HepG2 (cell line): ENCODE measurements around the gene ST6GALNAC6. TPM values are rescaled to one million over a fixed set of nuclear protein-coding genes. Genes with fewer than 3 reads are reported as not detected.
A peak's percentile ranks its signal among the peaks of the same experiment; 100 is the strongest.

Experiments
- AFF4 ChIP-seq: sonication (generic); formaldehyde crosslinking; IDR thresholded peaks from 2 replicates; pipeline ENCODE4 v1.4.0; 2020; ENCODE audit warnings: missing genetic modification reagents
- BCL6 ChIP-seq: IDR thresholded peaks from 2 replicates; pipeline ENCODE4 v1.6.1; 2016; ENCODE audit warnings: missing genetic modification reagents, missing compliant biosample characterization
- DMTF1 ChIP-seq: sonication (generic); formaldehyde crosslinking; IDR thresholded peaks from 2 replicates; pipeline ENCODE4 v1.4.0; 2020; ENCODE audit warnings: mild to moderate bottlenecking, missing genetic modification reagents
- HNRNPL ChIP-seq: fragments of 200-400 bp; formaldehyde crosslinking; IDR thresholded peaks from 2 replicates; pipeline ENCODE4 v1.6.1; 2017; ENCODE audit warnings: mild to moderate bottlenecking, low read depth, low read length
- KDM2A ChIP-seq: sonication (generic); formaldehyde crosslinking; IDR thresholded peaks from 2 replicates; pipeline ENCODE4 v1.4.0; 2020; ENCODE audit warnings: low read depth, missing genetic modification reagents, borderline replicate concordance
- NFATC3 ChIP-seq: sonication (generic); formaldehyde crosslinking; IDR thresholded peaks from 2 replicates; pipeline ENCODE4 v1.5.1; 2020; ENCODE audit warnings: mild to moderate bottlenecking, missing genetic modification reagents
- PBX3 ChIP-seq: sonication (generic); formaldehyde crosslinking; IDR thresholded peaks from 2 replicates; pipeline ENCODE4 v1.8.1; 2023; ENCODE audit warnings: missing genetic modification reagents, inconsistent platforms, borderline replicate concordance
- SMARCC2 ChIP-seq: fragments of 450-650 bp; IDR thresholded peaks from 2 replicates; pipeline ENCODE4 v1.6.1; 2017; ENCODE audit warnings: antibody characterized with exemption, mild to moderate bottlenecking
- TAF15 ChIP-seq: fragments of 200-400 bp; formaldehyde crosslinking; IDR thresholded peaks from one replicate; pipeline ENCODE4 v1.6.1; 2018; ENCODE audit warnings: mild to moderate bottlenecking, low read depth, low read length; ENCODE audit not compliant: poor library complexity, severe bottlenecking
- TBX2 ChIP-seq: sonication (generic); formaldehyde crosslinking; IDR thresholded peaks from 2 replicates; pipeline ENCODE4 v1.5.0; 2020; ENCODE audit warnings: missing genetic modification reagents, mild to moderate bottlenecking, borderline replicate concordance
- TOPORS ChIP-seq: sonication (generic); formaldehyde crosslinking; IDR thresholded peaks from 2 replicates; pipeline ENCODE4 v1.8.0; 2023; ENCODE audit warnings: mild to moderate bottlenecking, missing genetic modification reagents
- ZFP82 ChIP-seq: sonication (generic); formaldehyde crosslinking; IDR thresholded peaks from 2 replicates; pipeline ENCODE4 v1.5.1; 2020; ENCODE audit warnings: mild to moderate bottlenecking, missing genetic modification reagents, borderline replicate concordance
- ZNF18 ChIP-seq: sonication (generic); formaldehyde crosslinking; IDR thresholded peaks from 2 replicates; pipeline ENCODE4 v1.8.0; 2022; ENCODE audit warnings: mild to moderate bottlenecking, missing genetic modification reagents; ENCODE audit not compliant: insufficient replicate concordance
- ZNF235 ChIP-seq: sonication (generic); formaldehyde crosslinking; IDR thresholded peaks from 2 replicates; pipeline ENCODE4 v1.8.1; 2023; ENCODE audit warnings: mild to moderate bottlenecking, missing genetic modification reagents, borderline replicate concordance
- ZNF260 ChIP-seq: sonication (generic); formaldehyde crosslinking; IDR thresholded peaks from 2 replicates; pipeline ENCODE4 v1.4.0; 2020; ENCODE audit warnings: missing genetic modification reagents, low read depth, mild to moderate bottlenecking, borderline replicate concordance
- ZNF615 ChIP-seq: sonication (generic); formaldehyde crosslinking; IDR thresholded peaks from 2 replicates; pipeline ENCODE4 v1.5.0; 2020; ENCODE audit warnings: mild to moderate bottlenecking, missing genetic modification reagents, borderline replicate concordance
- ZSCAN21 ChIP-seq: sonication (generic); formaldehyde crosslinking; IDR thresholded peaks from 2 replicates; pipeline ENCODE4 v1.8.0; 2022; ENCODE audit warnings: mild to moderate bottlenecking, missing genetic modification reagents, moderate library complexity, borderline replicate concordance
- polyA plus RNA-seq, 8 experiments: library from polyadenylated mRNA; depleted of rRNA in 3 of 8; stranded (reverse) in 7 of 8; unstranded in 1 of 8; fragments of >200 nt; fragmentation: Illumina TruSeq in 4 of 8; extraction: Trizol in 4 of 8; gene quantifications; 2 replicates each; pipeline versions ENCODE4 v1.2.1 to v1.2.3, GENCODE V29; 2011 to 2016; ENCODE audit warnings: low read depth in 4 of 8, missing spikeins in 1 of 8, mixed read lengths in 1 of 8; ENCODE audit not compliant: insufficient read depth in 1 of 8
- total RNA-seq, 5 experiments: library from RNA; depleted of rRNA; stranded (reverse); fragments of >200 nt; fragmentation: Illumina TruSeq; extraction: Trizol; gene quantifications; 2 replicates each; pipeline ENCODE4 v1.2.3, GENCODE V29; 2016; ENCODE audit warnings: low read depth in 1 of 5
- TF ChIP-seq, protein P1 (sequence below): IDR thresholded peaks from 2 replicates; pipeline ENCODE4 v1.6.1; 2016; ENCODE audit warnings: low read depth, control low read depth

ST6GALNAC6 gene
- total and polyA plus RNA-seq, 2 of the 13 experiments (the other 11 are each of a cell fraction or from before 2014, with no cell fraction given) = 18.5 to 65.4 TPM

- TF ChIP-seq DMTF1 (no peak), ZNF235 (CRISPR knock-in tag) (no peak), BCL6 (no peak), TAF15 (no peak), ZNF615 (no peak), AFF4 (no peak), TBX2 (CRISPR knock-in tag) (no peak), KDM2A (CRISPR knock-in tag) (peak; percentile 45; the same call in 1 of the 2 replicates), TOPORS (no peak), NFATC3 (CRISPR knock-in tag) (no peak), ZSCAN21 (CRISPR knock-in tag) (no peak), ZFP82 (CRISPR knock-in tag) (no peak), ZNF260 (CRISPR knock-in tag) (no peak), PBX3 (no peak), ZNF18 (CRISPR knock-in tag) (no peak), HNRNPL (0 out of 2 replicates have a peak, but pooled peaks have one; percentile 38), SMARCC2 (no peak)
- TF ChIP-seq, protein P1, sequence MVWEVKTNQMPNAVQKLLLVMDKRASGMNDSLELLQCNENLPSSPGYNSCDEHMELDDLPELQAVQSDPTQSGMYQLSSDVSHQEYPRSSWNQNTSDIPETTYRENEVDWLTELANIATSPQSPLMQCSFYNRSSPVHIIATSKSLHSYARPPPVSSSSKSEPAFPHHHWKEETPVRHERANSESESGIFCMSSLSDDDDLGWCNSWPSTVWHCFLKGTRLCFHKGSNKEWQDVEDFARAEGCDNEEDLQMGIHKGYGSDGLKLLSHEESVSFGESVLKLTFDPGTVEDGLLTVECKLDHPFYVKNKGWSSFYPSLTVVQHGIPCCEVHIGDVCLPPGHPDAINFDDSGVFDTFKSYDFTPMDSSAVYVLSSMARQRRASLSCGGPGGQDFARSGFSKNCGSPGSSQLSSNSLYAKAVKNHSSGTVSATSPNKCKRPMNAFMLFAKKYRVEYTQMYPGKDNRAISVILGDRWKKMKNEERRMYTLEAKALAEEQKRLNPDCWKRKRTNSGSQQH (CRISPR knock-in tag) = no peak
These were observed 44.3 kb upstream of the ST6GALNAC6 start (continued) for GRCh38 chr9:127943731-127944144.
